Erythroblast (primary cell): ENCODE measurements around the gene ARHGAP1.

Source experiments
- GATA1 ChIP-seq: IDR thresholded peaks from 2 replicates; pipeline ENCODE4 v1.6.1; 2011; ENCODE audit warnings: low read depth, mild to moderate bottlenecking, control low read depth, low read length, moderate library complexity
- POLR2A ChIP-seq: IDR thresholded peaks from 2 replicates; pipeline ENCODE4 v1.6.1; 2011; ENCODE audit warnings: mild to moderate bottlenecking, low read length

DNA sequence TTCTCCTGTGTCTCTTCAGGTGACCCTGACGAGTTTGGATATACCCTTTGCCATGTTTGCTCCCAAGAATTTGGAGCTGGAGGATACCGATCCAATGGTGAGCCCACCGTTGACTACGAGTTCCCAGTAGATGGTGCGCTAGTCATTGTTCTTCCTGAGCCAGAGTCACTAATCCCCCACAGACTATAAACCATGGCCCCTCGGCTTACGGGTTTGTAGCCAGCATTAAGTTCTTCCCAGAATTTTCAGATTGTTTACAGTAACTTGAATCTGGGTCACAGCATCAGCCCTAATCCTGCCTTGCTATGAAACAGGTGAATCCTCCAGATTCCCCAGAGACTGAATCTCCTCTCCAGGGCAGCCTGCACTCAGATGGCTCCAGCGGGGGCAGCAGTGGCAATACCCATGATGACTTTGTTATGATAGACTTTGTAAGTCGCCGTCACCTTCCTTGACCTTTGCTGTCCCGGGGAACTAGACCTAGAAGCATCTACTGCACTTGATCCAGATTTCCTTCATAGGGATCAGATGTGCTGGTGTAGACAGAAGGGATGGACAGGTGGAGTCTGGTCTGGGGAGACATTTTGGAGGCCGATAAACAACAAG, 31.8 kb downstream of the ARHGAP1 start:
- TF ChIP-seq POLR2A (no peak), GATA1 (no peak)
